DND-41 (cell line): ENCODE measurements around the gene HAAO.

ENCODE experiments used
- ATAC-seq: fragments of 200-7000 bp; cut with Tn5 transposase; 3 replicates; pipeline ENCODE4 v1.9.1; 2021; ENCODE audit warnings: low read depth; ENCODE audit not compliant: insufficient read depth
- DNase-seq: peaks from one replicate; pipeline ENCODE4 v3.0.0-alpha.2; 2020
- H2AFZ ChIP-seq: 2 replicates; pipeline ENCODE4 v1.6.0; 2012; ENCODE audit warnings: low read depth, low read length
- H3K27ac ChIP-seq: 2 replicates; pipeline ENCODE4 v1.5.1; 2012; ENCODE audit warnings: low read length, inconsistent platforms
- H3K27me3 ChIP-seq: fragments of 200-600 bp; sonication (generic); 2 replicates; pipeline ENCODE4 v1.6.0; 2012; ENCODE audit warnings: low read length, mild to moderate bottlenecking, inconsistent platforms; ENCODE audit not compliant: insufficient read depth, poor library complexity
- H3K36me3 ChIP-seq: 2 replicates; pipeline ENCODE4 v1.5.1; 2012; ENCODE audit warnings: low read length, inconsistent platforms; ENCODE audit not compliant: insufficient read depth
- H3K4me1 ChIP-seq: 2 replicates; pipeline ENCODE4 v1.5.1; 2012; ENCODE audit warnings: mild to moderate bottlenecking, low read length; ENCODE audit not compliant: insufficient read depth
- H3K4me2 ChIP-seq: 2 replicates; pipeline ENCODE4 v1.6.0; 2012; ENCODE audit warnings: mild to moderate bottlenecking, moderate library complexity, low read length, inconsistent platforms; ENCODE audit not compliant: insufficient read depth
- H3K4me3 ChIP-seq, 2 experiments: fragments of 200-600 bp in 1 of 2; shearing (Covaris generic) in 1 of 2; 2 replicates each; pipeline ENCODE4 v1.5.1; 2012 to 2016; ENCODE audit warnings: inconsistent platforms in 2 of 2, low read length in 2 of 2, mild to moderate bottlenecking in 2 of 2, low read depth in 1 of 2, moderate library complexity in 1 of 2
- H3K79me2 ChIP-seq: 2 replicates; pipeline ENCODE4 v1.6.0; 2012; ENCODE audit warnings: low read length, inconsistent platforms; ENCODE audit not compliant: insufficient read depth
- H3K9ac ChIP-seq: 2 replicates; pipeline ENCODE4 v1.6.0; 2012; ENCODE audit warnings: low read depth, mild to moderate bottlenecking, inconsistent platforms, low read length, moderate library complexity
- H3K9me3 ChIP-seq: 2 replicates; pipeline ENCODE4 v1.5.1; 2012; ENCODE audit warnings: low read length, moderate library complexity, mild to moderate bottlenecking, inconsistent platforms; ENCODE audit not compliant: insufficient read depth, severe bottlenecking
- H4K20me1 ChIP-seq: 2 replicates; pipeline ENCODE4 v1.6.0; 2012; ENCODE audit warnings: low read length; ENCODE audit not compliant: insufficient read depth
- EZH2 ChIP-seq: IDR thresholded peaks from 3 replicates; pipeline ENCODE4 v1.6.1; 2012; ENCODE audit warnings: borderline replicate concordance, low read depth, mild to moderate bottlenecking, moderate library complexity, low read length, inconsistent platforms; ENCODE audit not compliant: severe bottlenecking
- TF ChIP-seq, protein P1 (sequence below): IDR thresholded peaks from 2 replicates; pipeline ENCODE4 v1.5.1; 2012; ENCODE audit warnings: borderline replicate concordance, low read length, moderate library complexity, mild to moderate bottlenecking; ENCODE audit not compliant: poor library complexity, severe bottlenecking; ENCODE audit errors: extremely low read depth

Gene HAAO

DNA sequence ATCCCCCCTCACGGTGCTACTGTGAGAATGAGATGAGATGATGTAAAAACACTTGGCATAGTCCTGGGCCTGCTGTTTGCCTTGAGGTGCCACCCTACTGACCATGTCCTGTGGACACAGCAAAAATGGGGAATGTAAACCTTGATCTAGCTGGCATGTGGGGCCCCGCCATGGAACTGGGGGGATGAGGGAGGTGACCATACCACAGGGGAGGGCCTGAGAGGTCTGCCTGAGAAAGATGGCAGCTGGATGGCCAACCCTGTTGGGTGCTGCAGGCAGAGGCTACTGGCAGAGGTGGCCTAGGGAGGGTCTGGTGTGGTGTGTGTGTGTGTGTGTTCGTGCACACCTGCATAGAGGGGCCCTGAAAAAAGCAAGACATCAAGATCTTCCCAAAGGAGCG, 777 bp downstream of the HAAO start:
- Histone ChIP-seq H3K9ac (no peak overlapping the region), H3K9me3 (no peaks in the 10 kb centered on the region), H2AFZ (no peak overlapping the region), H4K20me1 (no peaks in the 10 kb centered on the region), H3K4me3 (no peak overlapping the region), H3K27ac (no peak overlapping the region), H3K27me3 (no peaks in the 10 kb centered on the region), H3K4me1 (peaks cover 9% of the 10 kb centered on the region), H3K36me3 (no peaks in the 10 kb centered on the region), H3K79me2 (no peaks in the 10 kb centered on the region), H3K4me2 (no peak overlapping the region)
- DNase-seq (no peak), ATAC-seq (no peak)
- no peak for TF ChIP-seq EZH2
- TF ChIP-seq, protein P1, sequence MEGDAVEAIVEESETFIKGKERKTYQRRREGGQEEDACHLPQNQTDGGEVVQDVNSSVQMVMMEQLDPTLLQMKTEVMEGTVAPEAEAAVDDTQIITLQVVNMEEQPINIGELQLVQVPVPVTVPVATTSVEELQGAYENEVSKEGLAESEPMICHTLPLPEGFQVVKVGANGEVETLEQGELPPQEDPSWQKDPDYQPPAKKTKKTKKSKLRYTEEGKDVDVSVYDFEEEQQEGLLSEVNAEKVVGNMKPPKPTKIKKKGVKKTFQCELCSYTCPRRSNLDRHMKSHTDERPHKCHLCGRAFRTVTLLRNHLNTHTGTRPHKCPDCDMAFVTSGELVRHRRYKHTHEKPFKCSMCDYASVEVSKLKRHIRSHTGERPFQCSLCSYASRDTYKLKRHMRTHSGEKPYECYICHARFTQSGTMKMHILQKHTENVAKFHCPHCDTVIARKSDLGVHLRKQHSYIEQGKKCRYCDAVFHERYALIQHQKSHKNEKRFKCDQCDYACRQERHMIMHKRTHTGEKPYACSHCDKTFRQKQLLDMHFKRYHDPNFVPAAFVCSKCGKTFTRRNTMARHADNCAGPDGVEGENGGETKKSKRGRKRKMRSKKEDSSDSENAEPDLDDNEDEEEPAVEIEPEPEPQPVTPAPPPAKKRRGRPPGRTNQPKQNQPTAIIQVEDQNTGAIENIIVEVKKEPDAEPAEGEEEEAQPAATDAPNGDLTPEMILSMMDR, result no peak

DNA sequence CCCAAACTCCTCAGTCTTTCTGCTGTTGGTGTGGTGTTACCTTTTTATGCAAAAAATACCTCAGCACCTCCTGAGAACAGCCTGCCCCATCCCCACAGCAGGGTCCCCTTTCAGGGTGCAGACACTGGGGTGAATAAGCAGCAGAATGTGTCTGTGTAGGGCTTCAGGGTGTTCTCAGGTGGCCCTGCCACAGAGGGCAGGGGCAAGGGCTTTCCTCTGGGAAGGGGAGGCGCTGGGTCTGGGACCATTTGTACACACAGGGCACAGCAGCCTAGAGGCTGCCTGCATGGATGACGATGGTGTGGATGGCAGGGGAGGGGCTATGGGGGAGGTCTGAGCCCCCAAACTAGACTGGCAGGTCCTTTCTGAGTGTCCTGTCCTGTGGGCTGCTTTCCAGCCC, 2.6 kb downstream of the HAAO start:
- H3K36me3 ChIP-seq, result no peaks in the 10 kb centered on the region
- peaks cover 9% of the 10 kb centered on the region for H3K4me1 ChIP-seq
- H3K4me2 ChIP-seq, result no peak overlapping the region
- H3K27me3 ChIP-seq, result no peaks in the 10 kb centered on the region
- H3K79me2 ChIP-seq, result no peaks in the 10 kb centered on the region
- no peaks in the 10 kb centered on the region for H4K20me1 ChIP-seq
- ATAC-seq (no peak), DNase-seq (no peak)
- H2AFZ ChIP-seq, result no peak overlapping the region
- H3K27ac ChIP-seq, result no peak overlapping the region
- no peaks in the 10 kb centered on the region for H3K9me3 ChIP-seq
- H3K9ac ChIP-seq, result no peak overlapping the region
- H3K4me3 ChIP-seq, result no peak overlapping the region
- TF ChIP-seq EZH2, result no peak
- TF ChIP-seq, protein P1, result no peak

DNA sequence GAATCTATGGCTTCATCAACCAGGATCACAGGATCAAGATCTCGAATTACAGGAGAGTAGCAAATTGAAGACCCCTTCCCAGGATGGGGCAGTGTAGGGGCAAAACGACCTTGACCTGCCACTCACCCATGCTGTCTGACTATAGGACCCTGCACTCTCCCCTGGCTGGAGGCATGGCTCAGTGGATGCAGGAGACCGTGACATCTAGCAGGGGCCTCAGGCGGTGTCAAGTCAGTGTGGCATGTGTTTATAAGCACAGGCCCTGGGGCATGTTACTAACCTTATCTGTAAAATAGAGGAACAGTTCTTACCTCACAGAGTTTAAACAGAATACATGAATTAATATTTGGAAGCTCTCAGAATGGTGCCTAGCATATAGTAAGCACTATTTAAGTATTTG, 3.5 kb downstream of the HAAO start:
- Histone ChIP-seq H3K27ac (no peak overlapping the region), H4K20me1 (no peaks in the 10 kb centered on the region), H3K79me2 (no peaks in the 10 kb centered on the region), H3K27me3 (no peaks in the 10 kb centered on the region), H3K4me2 (no peak overlapping the region), H3K4me1 (peaks cover 7% of the 10 kb centered on the region), H3K9me3 (no peaks in the 10 kb centered on the region), H2AFZ (no peak overlapping the region), H3K9ac (no peak overlapping the region), H3K4me3 (no peak overlapping the region), H3K36me3 (no peaks in the 10 kb centered on the region)
- TF ChIP-seq, protein P1, result no peak
- TF ChIP-seq EZH2, result no peak
- DNase-seq, result no peak
- no peak for ATAC-seq

DNA sequence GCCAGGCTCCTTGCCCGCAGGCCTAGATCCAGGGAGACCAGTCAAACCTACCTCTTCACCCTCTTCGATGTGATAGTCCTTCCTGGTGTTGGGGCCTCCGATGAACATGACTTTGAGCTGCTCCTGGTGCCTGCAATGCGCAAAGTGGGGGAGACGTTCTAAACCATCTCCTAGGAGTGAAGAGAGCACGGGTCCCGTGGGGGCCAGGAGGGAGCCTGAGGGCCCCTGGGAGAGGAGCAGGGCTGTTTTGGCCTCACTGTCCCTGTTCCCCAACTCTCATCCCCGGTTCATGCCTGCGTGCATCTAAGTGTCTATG, 3.9 kb downstream of the HAAO start:
- H3K27ac ChIP-seq, result no peak overlapping the region
- DNase-seq, result no peak
- H2AFZ ChIP-seq, result no peak overlapping the region
- TF ChIP-seq, protein P1, result no peak
- TF ChIP-seq EZH2, result no peak
- H3K9me3 ChIP-seq, result no peaks in the 10 kb centered on the region
- no peak overlapping the region for H3K4me2 ChIP-seq
- no peak for ATAC-seq
- no peaks in the 10 kb centered on the region for H3K27me3 ChIP-seq
- no peaks in the 10 kb centered on the region for H4K20me1 ChIP-seq
- H3K79me2 ChIP-seq, result no peaks in the 10 kb centered on the region
- H3K36me3 ChIP-seq, result no peaks in the 10 kb centered on the region
- H3K4me3 ChIP-seq, result no peak overlapping the region
- peaks cover 3% of the 10 kb centered on the region for H3K4me1 ChIP-seq
- no peak overlapping the region for H3K9ac ChIP-seq
